Activated naive CD8-positive, alpha-beta T cell treated with anti-CD3 and anti-CD28 coated beads, Interleukin-2, amount 50 U/mL, for 24 hours (primary cell): Measurements from ENCODE around the gene SPINT3.

Source experiments
- ATAC-seq: fragments of 150-1000 bp; cut with Tn5 transposase; one replicate; pipeline ENCODE4 v1.10.0; 2021
- DNase-seq: peaks from one replicate; pipeline ENCODE4 v3.0.0; 2021
- H3K27ac Mint-ChIP-seq: one replicate; pipeline ENCODE4 v1.8.0; 2021; ENCODE audit warnings: mild to moderate bottlenecking, mixed read lengths
- H3K27me3 Mint-ChIP-seq: one replicate; pipeline ENCODE4 v1.8.0; 2021; ENCODE audit warnings: mixed read lengths
- H3K36me3 Mint-ChIP-seq: one replicate; pipeline ENCODE4 v1.8.0; 2021; ENCODE audit warnings: low read depth, mixed read lengths
- H3K4me1 Mint-ChIP-seq: one replicate; pipeline ENCODE4 v1.8.0; 2021; ENCODE audit warnings: mixed read lengths
- H3K4me3 Mint-ChIP-seq: one replicate; pipeline ENCODE4 v1.8.0; 2021; ENCODE audit warnings: mild to moderate bottlenecking, moderate library complexity, mixed read lengths
- H3K9me3 Mint-ChIP-seq: one replicate; pipeline ENCODE4 v1.8.0; 2021; ENCODE audit warnings: mixed read lengths

SPINT3 gene

DNA sequence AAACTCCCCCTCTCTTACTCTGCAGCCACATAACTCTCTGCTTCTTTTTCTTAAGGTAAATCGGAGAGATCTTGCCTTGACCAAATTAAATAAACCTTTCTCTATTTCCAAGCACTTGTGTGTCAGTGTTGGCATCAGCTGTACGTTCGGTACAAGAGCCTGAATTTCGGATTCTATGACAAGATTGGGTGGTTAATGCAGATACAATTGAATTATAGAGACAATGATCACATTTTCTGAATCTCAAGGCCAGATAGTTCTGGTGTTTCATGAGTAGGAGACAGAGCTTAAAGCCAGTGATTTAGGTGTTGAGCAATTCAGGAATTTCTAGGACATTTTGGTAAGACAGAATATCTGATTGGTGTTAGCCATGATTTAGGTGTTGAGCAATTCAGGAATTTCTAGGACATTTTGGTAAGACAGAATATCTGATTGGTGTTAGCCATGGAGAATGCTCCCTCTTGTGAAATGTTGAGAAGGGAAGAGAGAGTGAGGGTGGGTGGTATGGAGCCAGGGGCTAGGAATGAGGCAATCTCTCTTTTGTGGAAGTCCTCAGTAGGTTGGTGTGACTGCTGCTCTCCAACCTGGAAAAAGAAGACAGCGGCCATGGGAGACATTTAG is 5.1 kb downstream of the SPINT3 start:
- no peak for DNase-seq
- Mint-ChIP-seq H3K27me3 (peaks cover 33% of the 10 kb centered on the region), H3K4me3 (no peak overlapping the region), H3K9me3 (no peaks in the 10 kb centered on the region), H3K36me3 (no peaks in the 10 kb centered on the region), H3K4me1 (peaks cover 15% of the 10 kb centered on the region), H3K27ac (no peak overlapping the region)
- ATAC-seq: no peak

DNA sequence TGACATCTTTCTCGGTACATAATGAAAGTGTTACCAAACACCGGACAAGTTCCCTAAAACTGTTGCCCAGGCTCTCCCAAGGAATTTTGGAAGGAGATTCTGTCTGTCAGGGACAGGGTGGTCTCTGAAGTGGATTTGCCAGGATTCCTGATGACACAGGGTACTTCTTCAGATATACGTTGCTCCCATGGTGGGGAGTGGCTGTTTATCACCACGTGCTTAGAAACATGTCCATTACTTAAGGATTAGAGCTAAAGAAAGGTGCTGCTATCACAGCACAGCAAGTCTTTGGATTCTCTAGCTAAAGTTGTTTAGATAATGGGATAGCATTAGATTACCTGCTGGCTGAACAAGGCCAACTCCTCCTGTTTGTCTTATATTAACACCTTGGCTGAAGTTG is 6.3 kb downstream of the SPINT3 start:
- no peak overlapping the region for H3K27ac Mint-ChIP-seq
- no peak overlapping the region for H3K4me3 Mint-ChIP-seq
- peaks cover 33% of the 10 kb centered on the region for H3K27me3 Mint-ChIP-seq
- no peaks in the 10 kb centered on the region for H3K9me3 Mint-ChIP-seq
- DNase-seq (no peak), ATAC-seq (no peak)
- no peaks in the 10 kb centered on the region for H3K36me3 Mint-ChIP-seq
- peaks cover 15% of the 10 kb centered on the region for H3K4me1 Mint-ChIP-seq

DNA sequence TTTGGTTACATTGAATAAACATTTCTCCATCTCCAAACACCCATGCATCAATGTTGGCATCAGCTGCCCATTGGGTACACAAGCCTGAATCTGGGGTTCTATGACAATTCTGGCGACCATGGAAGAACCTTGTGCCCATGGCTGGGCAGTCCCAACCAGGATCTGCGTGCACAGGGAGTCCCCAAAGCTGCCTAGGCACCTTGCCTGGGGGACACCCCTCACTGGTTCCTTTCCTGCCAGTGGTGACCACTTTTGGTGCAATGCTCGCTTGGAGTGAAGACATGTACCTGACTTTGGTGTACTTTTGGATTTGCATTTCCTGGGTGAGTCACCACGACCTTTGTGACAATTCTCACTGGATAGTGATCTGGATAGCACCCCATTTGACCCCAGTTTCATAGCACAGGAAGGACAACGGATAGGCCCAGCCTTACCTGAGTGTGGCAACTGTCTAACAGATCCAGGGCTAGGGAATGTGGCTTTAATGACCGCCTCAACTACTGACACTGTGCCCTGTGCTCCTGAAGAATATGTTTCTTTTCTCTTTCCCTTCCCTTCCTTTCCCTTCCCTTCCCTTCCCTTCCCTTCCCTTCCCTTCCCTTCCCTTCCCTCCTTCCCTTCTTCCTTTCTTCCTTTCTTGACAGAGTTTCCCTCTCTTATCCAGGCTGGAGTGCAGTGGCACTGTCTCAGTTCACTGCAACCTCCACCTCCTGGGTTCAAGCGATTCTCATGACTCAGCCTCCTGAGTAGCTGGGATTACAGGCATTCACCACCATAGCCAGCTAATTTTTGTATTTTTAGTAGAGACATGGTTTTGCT is 7.1 kb downstream of the SPINT3 start:
- no peak for ATAC-seq
- H3K27ac Mint-ChIP-seq: no peak overlapping the region
- H3K4me3 Mint-ChIP-seq: no peak overlapping the region
- peaks cover 37% of the 10 kb centered on the region for H3K27me3 Mint-ChIP-seq
- DNase-seq: peak; percentile 3
- no peaks in the 10 kb centered on the region for H3K36me3 Mint-ChIP-seq
- peaks cover 15% of the 10 kb centered on the region for H3K4me1 Mint-ChIP-seq
- H3K9me3 Mint-ChIP-seq: no peaks in the 10 kb centered on the region

DNA sequence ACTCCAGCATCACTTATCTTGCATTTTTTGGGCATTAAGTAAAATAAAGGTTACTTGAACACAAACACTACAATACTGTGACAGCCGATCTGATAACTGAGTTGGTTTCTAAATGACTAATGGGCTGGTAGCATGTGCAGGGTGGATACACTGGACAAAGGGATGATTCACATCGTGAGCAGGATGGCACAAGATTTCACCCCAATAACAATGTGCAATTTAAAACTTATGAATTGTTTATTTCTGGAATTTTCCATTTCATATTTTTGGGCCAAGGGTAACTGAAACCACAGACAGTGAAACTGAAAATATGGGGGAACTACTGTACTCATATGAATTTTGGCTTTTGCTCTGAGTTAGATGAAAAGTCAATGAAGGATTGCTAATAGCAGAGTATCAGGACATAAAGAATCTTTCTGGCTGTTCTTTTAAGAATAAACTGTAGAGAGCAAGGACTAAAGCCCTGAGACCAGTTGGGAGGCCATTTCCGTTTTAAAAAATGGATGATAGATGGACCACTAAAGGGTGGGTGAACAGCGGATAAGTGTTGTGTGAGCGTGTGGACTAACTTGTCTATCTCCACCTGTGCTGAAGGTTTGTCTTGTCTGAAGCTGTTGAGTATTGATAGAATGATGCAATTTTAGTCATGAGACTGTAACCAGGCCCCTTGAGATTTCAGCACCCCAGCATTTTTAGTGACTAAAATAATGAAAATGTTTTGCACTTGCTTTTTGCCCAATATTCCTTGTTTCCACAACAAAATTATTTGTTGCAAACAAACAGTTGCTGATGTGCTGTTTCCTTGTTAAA is 8.2 kb downstream of the SPINT3 start:
- no peak overlapping the region for H3K27ac Mint-ChIP-seq
- H3K27me3 Mint-ChIP-seq: peaks cover 39% of the 10 kb centered on the region
- ATAC-seq: peak; percentile 52

DNA sequence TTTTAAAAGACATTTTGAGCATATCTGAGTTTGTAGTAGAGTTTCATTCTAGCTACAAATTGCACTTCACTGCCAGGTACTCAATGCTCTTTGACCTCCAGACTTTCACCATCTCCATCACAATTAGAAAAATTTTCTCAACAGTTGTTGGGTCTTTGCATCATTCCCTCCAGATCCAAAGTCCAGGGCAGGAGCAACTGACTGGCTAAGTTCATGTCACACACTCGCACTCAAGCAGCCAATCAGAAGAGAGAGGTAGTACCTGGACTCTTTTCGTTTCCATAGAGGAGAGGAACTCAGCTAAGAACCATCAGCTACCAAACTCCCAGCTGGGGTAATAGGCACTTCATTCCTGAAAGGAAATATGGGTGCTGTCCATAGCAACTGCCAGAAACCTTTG is 9.0 kb downstream of the SPINT3 start:
- H3K36me3 Mint-ChIP-seq: no peaks in the 10 kb centered on the region
- peaks cover 44% of the 10 kb centered on the region for H3K27me3 Mint-ChIP-seq
- DNase-seq: no peak
- H3K9me3 Mint-ChIP-seq: no peaks in the 10 kb centered on the region
- H3K4me1 Mint-ChIP-seq: peaks cover 15% of the 10 kb centered on the region
- no peak for ATAC-seq
- no peak overlapping the region for H3K4me3 Mint-ChIP-seq
- no peak overlapping the region for H3K27ac Mint-ChIP-seq

More for the DNA sequence above, 8.2 kb downstream of the SPINT3 start:
- H3K9me3 Mint-ChIP-seq: no peaks in the 10 kb centered on the region
- no peak for DNase-seq
- H3K36me3 Mint-ChIP-seq: no peaks in the 10 kb centered on the region
- H3K4me1 Mint-ChIP-seq: peaks cover 15% of the 10 kb centered on the region
- no peak overlapping the region for H3K4me3 Mint-ChIP-seq

DNA sequence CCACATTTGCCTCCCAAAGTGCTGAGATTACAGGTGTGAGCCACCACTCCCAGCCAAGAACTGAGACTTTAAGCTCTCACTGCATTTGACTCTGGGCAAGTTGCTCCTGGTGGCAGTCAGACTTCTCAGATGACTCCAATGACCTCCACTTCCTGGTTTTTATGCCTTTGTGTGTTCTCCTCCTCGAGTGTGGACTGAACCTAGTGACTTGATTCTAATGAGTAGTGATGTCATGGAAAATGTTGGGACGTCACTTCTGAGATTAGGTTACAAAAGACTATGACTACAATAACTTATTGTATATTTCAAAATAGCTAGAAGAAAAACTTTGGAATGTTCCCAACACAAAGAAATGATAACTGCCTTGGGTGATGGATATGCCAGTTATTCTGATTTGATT is 12.0 kb downstream of the SPINT3 start:
- no peak overlapping the region for H3K27ac Mint-ChIP-seq
- DNase-seq: no peak

DNA sequence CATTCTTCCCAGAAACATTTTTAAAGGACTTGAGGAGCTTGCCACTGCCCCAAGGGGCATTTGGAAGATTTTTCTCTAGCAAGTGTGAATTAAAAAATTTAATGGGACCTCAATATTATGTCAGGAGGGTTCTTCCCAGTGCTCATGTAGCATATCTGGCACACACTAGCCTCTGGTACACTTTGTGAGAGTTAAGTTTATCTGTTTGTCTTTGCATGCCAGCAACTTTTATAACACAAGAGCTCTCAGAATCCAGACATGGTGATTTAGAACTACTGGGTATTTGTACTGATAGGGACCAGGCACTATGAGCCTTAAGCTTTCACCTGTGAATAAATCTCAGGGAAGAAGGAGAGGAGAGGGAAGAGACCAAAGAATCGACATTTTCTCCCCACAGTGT is 12.9 kb downstream of the SPINT3 start:
- Mint-ChIP-seq H3K27me3 (peaks cover 49% of the 10 kb centered on the region), H3K27ac (no peak overlapping the region), H3K36me3 (no peaks in the 10 kb centered on the region), H3K4me1 (peaks cover 10% of the 10 kb centered on the region), H3K4me3 (no peak overlapping the region), H3K9me3 (no peaks in the 10 kb centered on the region)
- ATAC-seq (no peak), DNase-seq (no peak)

More for the DNA sequence above, 12.0 kb downstream of the SPINT3 start:
- Mint-ChIP-seq H3K36me3 (no peaks in the 10 kb centered on the region), H3K4me3 (no peak overlapping the region), H3K27me3 (peaks cover 50% of the 10 kb centered on the region), H3K9me3 (no peaks in the 10 kb centered on the region), H3K4me1 (peaks cover 15% of the 10 kb centered on the region)
- no peak for ATAC-seq

DNA sequence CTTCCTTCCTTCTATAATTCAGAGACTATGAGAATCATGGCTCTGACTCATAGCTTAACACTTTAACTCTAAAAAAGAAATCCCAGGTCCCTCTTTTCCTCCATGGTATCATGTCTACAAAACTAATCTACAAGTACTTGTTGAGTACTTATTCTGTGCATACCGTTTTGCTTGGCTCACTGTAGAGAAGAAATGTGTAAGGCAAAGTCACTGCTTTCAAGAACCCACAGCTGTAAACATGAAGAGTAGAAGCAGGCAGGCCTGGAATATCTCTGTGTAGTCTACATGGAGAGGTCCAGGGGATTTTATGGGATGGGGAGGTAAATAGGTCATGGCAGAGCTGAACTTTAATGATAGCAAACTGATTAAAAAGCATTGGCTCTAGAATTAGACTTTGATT is 13.8 kb downstream of the SPINT3 start:
- peaks cover 49% of the 10 kb centered on the region for H3K27me3 Mint-ChIP-seq
- ATAC-seq (no peak), DNase-seq (no peak)
- no peak overlapping the region for H3K27ac Mint-ChIP-seq
- H3K4me1 Mint-ChIP-seq: peaks cover 2% of the 10 kb centered on the region
- H3K4me3 Mint-ChIP-seq: no peak overlapping the region
- no peaks in the 10 kb centered on the region for H3K36me3 Mint-ChIP-seq
- no peaks in the 10 kb centered on the region for H3K9me3 Mint-ChIP-seq

DNA sequence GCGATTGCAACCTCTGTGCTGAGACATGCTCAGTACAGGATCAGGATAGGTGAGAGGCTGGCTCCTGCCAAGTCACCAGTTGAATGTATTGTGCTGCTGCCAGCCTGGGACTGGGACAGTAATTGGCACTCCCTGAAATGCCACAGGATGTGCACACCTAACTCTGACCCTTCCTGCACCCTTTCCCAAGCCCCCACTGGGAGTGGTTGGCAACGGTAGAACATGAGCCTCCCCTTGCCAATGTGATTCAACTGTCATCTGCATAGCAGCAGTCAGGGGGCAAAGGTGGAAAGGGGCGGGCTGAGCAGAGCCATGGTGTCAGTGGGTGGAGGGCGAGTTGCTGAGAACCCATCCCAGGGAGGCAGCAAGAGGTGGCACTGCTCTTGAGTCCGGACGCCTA is 15.4 kb downstream of the SPINT3 start:
- no peaks in the 10 kb centered on the region for H3K9me3 Mint-ChIP-seq
- H3K36me3 Mint-ChIP-seq: no peaks in the 10 kb centered on the region
- DNase-seq (no peak), ATAC-seq (no peak)
- no peak overlapping the region for H3K4me3 Mint-ChIP-seq
- H3K4me1 Mint-ChIP-seq: no peaks in the 10 kb centered on the region
- peaks cover 40% of the 10 kb centered on the region for H3K27me3 Mint-ChIP-seq
- no peak overlapping the region for H3K27ac Mint-ChIP-seq

DNA sequence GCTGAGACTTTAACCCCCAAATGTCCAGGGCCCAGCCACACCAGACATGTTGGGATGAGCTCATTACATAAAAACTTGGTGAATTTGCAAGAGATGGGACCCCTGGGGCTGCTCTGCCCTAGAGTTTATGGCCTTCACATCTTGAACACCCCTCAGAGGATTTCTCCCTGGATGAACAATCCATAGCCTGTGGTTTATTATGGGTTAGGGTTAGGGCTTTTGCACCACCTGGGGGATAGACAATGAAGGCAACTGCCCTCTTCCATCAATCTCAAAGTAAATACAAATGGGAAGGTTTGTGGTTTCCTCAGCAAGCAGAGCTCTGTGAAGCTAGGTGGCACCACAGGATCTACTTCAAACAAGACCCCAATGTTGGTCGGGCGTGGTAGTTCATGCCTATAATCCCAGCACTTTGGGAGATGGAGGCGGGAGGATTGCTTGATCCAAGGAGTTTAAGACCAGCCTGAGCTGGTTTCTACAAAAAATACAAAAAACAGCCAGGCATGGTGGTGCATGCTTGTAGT is 17.4 kb downstream of the SPINT3 start:
- Mint-ChIP-seq H3K36me3 (no peaks in the 10 kb centered on the region), H3K4me1 (no peaks in the 10 kb centered on the region), H3K4me3 (no peak overlapping the region), H3K9me3 (no peaks in the 10 kb centered on the region), H3K27ac (no peak overlapping the region), H3K27me3 (peaks cover 33% of the 10 kb centered on the region)
- ATAC-seq (no peak), DNase-seq (no peak)

DNA sequence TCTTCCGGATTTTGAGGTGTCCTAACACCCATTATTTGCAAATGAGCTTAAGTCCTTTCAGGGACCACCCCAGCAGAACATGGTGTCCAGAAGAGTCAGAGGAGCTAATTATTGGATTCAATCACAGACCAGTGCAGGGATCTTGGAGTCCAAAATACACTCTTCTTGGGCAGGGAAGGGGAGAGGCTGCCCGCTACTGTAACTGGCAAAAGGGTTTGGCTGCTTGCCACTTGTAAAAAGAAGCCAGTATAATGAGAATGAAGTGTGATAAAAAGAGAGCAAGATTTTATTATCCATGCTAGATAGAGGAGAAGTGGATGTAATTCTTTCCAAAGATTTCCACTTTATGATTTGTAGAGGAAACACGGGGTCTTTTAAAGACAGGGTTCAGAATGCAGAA is 19.3 kb downstream of the SPINT3 start:
- H3K36me3 Mint-ChIP-seq: no peaks in the 10 kb centered on the region
- H3K4me3 Mint-ChIP-seq: no peak overlapping the region
- ATAC-seq (no peak), DNase-seq (no peak)
- no peaks in the 10 kb centered on the region for H3K9me3 Mint-ChIP-seq
- H3K27me3 Mint-ChIP-seq: peaks cover 26% of the 10 kb centered on the region
- H3K27ac Mint-ChIP-seq: no peak overlapping the region
- no peaks in the 10 kb centered on the region for H3K4me1 Mint-ChIP-seq

DNA sequence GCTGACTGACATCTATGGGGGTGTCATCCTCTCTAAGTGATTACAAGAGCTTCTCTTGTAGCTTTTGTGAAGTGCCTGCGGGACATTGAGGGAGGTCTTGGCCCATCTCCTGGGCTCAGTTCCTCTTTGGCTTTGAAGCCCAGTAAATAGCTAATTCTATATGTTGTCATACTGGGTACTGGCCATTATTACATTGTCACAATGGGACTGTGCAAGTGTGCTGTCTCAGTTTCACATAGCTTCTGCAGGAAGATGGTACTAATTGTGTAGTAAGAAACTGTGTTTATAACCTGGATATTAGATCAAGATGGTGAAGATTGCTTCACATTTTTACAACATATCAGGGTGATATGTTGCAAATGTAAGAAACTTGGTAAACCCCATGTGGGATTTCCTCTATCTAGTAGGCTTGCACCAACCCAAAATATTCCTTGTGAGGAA is 19.9 kb downstream of the SPINT3 start:
- Mint-ChIP-seq H3K4me3 (no peak overlapping the region), H3K27ac (no peak overlapping the region), H3K4me1 (no peaks in the 10 kb centered on the region), H3K9me3 (no peaks in the 10 kb centered on the region), H3K36me3 (no peaks in the 10 kb centered on the region), H3K27me3 (peaks cover 21% of the 10 kb centered on the region)
- ATAC-seq (no peak), DNase-seq (no peak)

DNA sequence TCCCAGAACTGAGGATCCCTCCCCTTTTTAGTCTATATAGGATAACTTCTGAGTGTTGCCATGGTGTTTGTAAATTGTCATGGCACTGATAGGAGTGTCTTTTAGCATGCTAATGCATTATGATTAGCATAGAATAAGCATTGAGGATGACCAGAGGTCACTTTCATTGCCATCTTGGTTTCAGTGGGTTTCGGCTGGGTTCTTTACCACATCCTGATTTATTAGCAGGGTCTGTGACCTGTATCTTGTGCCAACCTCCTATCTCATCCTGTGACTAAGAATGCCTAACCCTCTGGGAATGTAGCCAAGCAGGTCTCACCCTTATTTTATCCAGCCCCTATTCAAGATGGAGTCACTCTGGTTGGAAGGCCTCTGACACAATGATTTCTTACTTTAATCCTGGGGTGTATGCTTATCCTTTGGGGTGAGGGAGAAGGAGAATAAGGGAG is 26.3 kb downstream of the SPINT3 start:
- Mint-ChIP-seq H3K9me3 (no peaks in the 10 kb centered on the region), H3K4me1 (no peaks in the 10 kb centered on the region), H3K36me3 (no peaks in the 10 kb centered on the region), H3K27me3 (peaks cover 29% of the 10 kb centered on the region), H3K4me3 (no peak overlapping the region), H3K27ac (no peak overlapping the region)
- DNase-seq (no peak), ATAC-seq (no peak)

DNA sequence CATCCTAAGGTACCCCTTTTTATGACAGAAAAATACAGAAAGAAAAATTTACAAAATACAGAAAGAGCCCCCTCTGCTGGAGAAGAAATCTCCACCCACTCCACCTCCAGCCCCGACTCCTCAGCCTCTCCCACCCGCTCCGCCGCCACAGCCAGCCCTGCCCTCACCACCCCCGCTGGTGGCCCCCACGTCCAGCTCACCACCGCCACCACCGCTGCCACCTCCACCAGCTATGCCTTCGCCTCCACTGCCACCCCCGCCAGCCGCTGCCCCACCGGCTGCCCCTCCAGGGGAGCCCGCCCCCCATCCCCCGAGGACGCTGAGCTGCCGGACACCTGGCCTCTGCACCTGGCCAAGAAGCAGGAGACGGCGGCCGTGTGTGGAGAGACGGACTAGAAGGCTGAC is 28.2 kb downstream of the SPINT3 start:
- no peak overlapping the region for H3K27ac Mint-ChIP-seq
- no peak for ATAC-seq

More for the DNA sequence above, 28.2 kb downstream of the SPINT3 start:
- H3K36me3 Mint-ChIP-seq: no peaks in the 10 kb centered on the region
- DNase-seq: no peak
- H3K9me3 Mint-ChIP-seq: no peaks in the 10 kb centered on the region
- no peaks in the 10 kb centered on the region for H3K4me1 Mint-ChIP-seq
- H3K27me3 Mint-ChIP-seq: peaks cover 24% of the 10 kb centered on the region
- H3K4me3 Mint-ChIP-seq: no peak overlapping the region
